K562 (cell line): ENCODE data around the gene GULP1. TPM values are rescaled to one million over a fixed set of nuclear protein-coding genes. Genes with fewer than 3 reads are reported as not detected.

Experiments used
- ATAC-seq: fragments of 200-7000 bp; cut with Tn5 transposase; 3 replicates; pipeline ENCODE4 v1.9.1; 2020; ENCODE audit warnings: moderate library complexity
- BruUV-seq: library from RNA; stranded (reverse); fragments of 400-500 nt; replicated peaks from 2 replicates; lab custom pipeline; 2021; lab: Mats Ljungman, UMichigan
- CTCF ChIA-PET: fragments of 300-600 bp; formaldehyde crosslinking; extraction: SDS; loops from one replicate; lab custom pipeline; 2021; ENCODE audit warnings: low intra/inter-chr PET ratio; lab: Yijun Ruan, JAX
- POLR2A ChIA-PET: fragments of 300-600, 350-650 bp; sonication (Branson Sonifier 250); formaldehyde crosslinking; extraction: SDS; loops from one replicate; lab custom pipeline; 2021; ENCODE audit warnings: antibody characterized with exemption, inconsistent platforms; lab: Yijun Ruan, JAX
- DNase-seq, 4 experiments: peaks; one replicate each; pipeline versions ENCODE4 v3.0.0 to v3.0.0-alpha.2; 2011 to 2018; ENCODE audit warnings: low spot score in 3 of 4, mixed read lengths in 3 of 4; ENCODE audit errors: extremely low read depth in 1 of 4
- FAIRE-seq: peaks from 2 replicates; lab custom pipeline; 2011; peaks lifted over from hg19 to GRCh38; lab: Jason Lieb, UNC
- H2AFZ ChIP-seq: 2 replicates; pipeline ENCODE4 v1.6.0; 2011; ENCODE audit warnings: low read depth, low read length, control low read depth, inconsistent platforms
- H3K27ac ChIP-seq: fragments of 200-600 bp; 3 replicates; pipeline ENCODE4 v1.8.0; 2011; ENCODE audit warnings: low read depth, mild to moderate bottlenecking, control low read depth, inconsistent platforms, low read length, moderate library complexity, mixed read lengths; ENCODE audit errors: extremely low read depth
- H3K27me3 ChIP-seq, 2 experiments: fragments of 300-600 bp in 1 of 2; 2 replicates in 1 of 2; 3 replicates in 1 of 2; pipeline versions ENCODE4 v1.6.0 to v1.8.0; 2011; ENCODE audit warnings: inconsistent platforms in 2 of 2, low read length in 2 of 2, mild to moderate bottlenecking in 1 of 2, mixed read lengths in 1 of 2, moderate library complexity in 1 of 2; ENCODE audit not compliant: control insufficient read depth in 2 of 2, insufficient read depth in 2 of 2
- H3K36me3 ChIP-seq: fragments of 300-600 bp; 3 replicates; pipeline ENCODE4 v1.8.0; 2011; ENCODE audit warnings: mild to moderate bottlenecking, low read length, inconsistent platforms; ENCODE audit not compliant: control insufficient read depth, insufficient read depth
- H3K4me1 ChIP-seq, 2 experiments: fragments of 200-600 bp in 1 of 2; replicated peaks in 1 of 2; 2 replicates in 1 of 2; 3 replicates in 1 of 2; pipeline versions ENCODE4 v1.5.1 to v1.8.0; 2011; ENCODE audit warnings: inconsistent platforms in 2 of 2, low read length in 2 of 2, mild to moderate bottlenecking in 1 of 2, mixed read lengths in 1 of 2, moderate library complexity in 1 of 2; ENCODE audit not compliant: control insufficient read depth in 2 of 2, insufficient read depth in 2 of 2
- H3K4me2 ChIP-seq: 2 replicates; pipeline ENCODE4 v1.6.1; 2011; ENCODE audit warnings: low read length, control low read depth, inconsistent platforms, mixed read lengths; ENCODE audit not compliant: insufficient read depth
- H3K4me3 ChIP-seq: fragments of 200-600 bp; sonication (generic), shearing (Covaris generic); 2 replicates; pipeline ENCODE4 v1.5.1; 2016; ENCODE audit warnings: control low read depth, inconsistent platforms
- H3K79me2 ChIP-seq: fragments of 200-600 bp; 3 replicates; pipeline ENCODE4 v1.8.0; 2011; ENCODE audit warnings: low read length, inconsistent platforms; ENCODE audit not compliant: control insufficient read depth, insufficient read depth
- H3K9ac ChIP-seq, 2 experiments: 2 replicates each; pipeline versions ENCODE4 v1.6.0 to v1.6.1; 2011; ENCODE audit warnings: low read depth in 2 of 2, low read length in 2 of 2, control low read depth in 1 of 2, inconsistent platforms in 1 of 2, mild to moderate bottlenecking in 1 of 2, mixed read lengths in 1 of 2; ENCODE audit not compliant: insufficient read depth in 1 of 2
- H3K9me1 ChIP-seq: one replicate; pipeline ENCODE4 v1.6.0; 2011; ENCODE audit warnings: inconsistent platforms, mild to moderate bottlenecking, low read length, moderate library complexity; ENCODE audit not compliant: control insufficient read depth, insufficient read depth
- H3K9me3 ChIP-seq: replicated peaks from 2 replicates; pipeline ENCODE4 v1.5.1; 2011; ENCODE audit warnings: low read depth, low read length, inconsistent platforms; ENCODE audit not compliant: control insufficient read depth, insufficient read depth
- H4K20me1 ChIP-seq: replicated peaks from 2 replicates; pipeline ENCODE4 v1.6.1; 2011; ENCODE audit warnings: low read length, inconsistent platforms, mixed read lengths; ENCODE audit not compliant: control insufficient read depth, insufficient read depth
- C11orf30 ChIP-seq: fragments of 450-650 bp; IDR thresholded peaks from 2 replicates; pipeline ENCODE4 v1.6.1; 2016; ENCODE audit warnings: low read depth, mild to moderate bottlenecking
- JUN ChIP-seq, 2 experiments: sonication (generic) in 1 of 2; formaldehyde crosslinking in 1 of 2; IDR thresholded peaks; 2 replicates each; pipeline versions ENCODE4 v1.6.1 to v1.8.0; 2012 to 2022; ENCODE audit warnings: borderline replicate concordance in 2 of 2, mild to moderate bottlenecking in 2 of 2, improper control_type of control experiment in 1 of 2, low read depth in 1 of 2, low read length in 1 of 2, missing genetic modification reagents in 1 of 2
- SIX5 ChIP-seq, 2 experiments: IDR thresholded peaks; 2 replicates each; pipeline ENCODE4 v1.6.1; 2011; ENCODE audit warnings: low read length in 2 of 2, borderline replicate concordance in 1 of 2, low read depth in 1 of 2, mild to moderate bottlenecking in 1 of 2, moderate library complexity in 1 of 2; ENCODE audit not compliant: insufficient read depth in 1 of 2
- SLC30A9 ChIP-seq: fragments of 250-450 bp; sonication (Bioruptor Pico); IDR thresholded peaks from 2 replicates; pipeline ENCODE4 v1.8.0; 2022; ENCODE audit warnings: mild to moderate bottlenecking, moderate library complexity
- SMARCE1 ChIP-seq: fragments of 450-650 bp; IDR thresholded peaks from 2 replicates; pipeline ENCODE4 v1.7.1; 2016; ENCODE audit warnings: mild to moderate bottlenecking
- ZNF584 ChIP-seq: fragments of 200-800 bp; sonication (Bioruptor generic); IDR thresholded peaks from 2 replicates; pipeline ENCODE4 v1.6.1; 2016; ENCODE audit warnings: low read depth, mild to moderate bottlenecking, missing genetic modification characterization, missing compliant biosample characterization
- WGBS: fragments of 100-300 bp; shearing (Covaris generic); methylation state at CpG from one replicate; pipeline ENCODE4 v1.1.6; 2016; ENCODE audit warnings: low coverage, mixed read lengths; ENCODE audit not compliant: insufficient coverage; ENCODE audit errors: missing lambda C conversion rate; 5-methylcytosine and 5-hydroxymethylcytosine counted together
- in situ Hi-C: fragments of 300-500 bp; cut with MboI; formaldehyde crosslinking; loops from 4 replicates; pipeline ENCODE4 v1.15.0; 2018; ENCODE audit warnings: inconsistent platforms, mixed read lengths
- intact Hi-C: fragments of 100-400 bp; cut with micrococcal nuclease; formaldehyde crosslinking; loops from 2 replicates; pipeline ENCODE4 v1.14.2; 2022
- polyA plus RNA-seq, 8 experiments: library from polyadenylated mRNA; depleted of rRNA in 4 of 8; stranded (reverse) in 5 of 8; unstranded in 3 of 8; fragments of >200 nt; fragmentation: Nextera tagmentation in 2 of 8; fragmentation: Illumina TruSeq in 1 of 8; extraction: Ambion mirVana in 2 of 8; extraction: Trizol in 1 of 8; gene quantifications; 2 replicates each; pipeline versions ENCODE4 v1.2.1 to v1.2.3, GENCODE V29; 2011 to 2014; ENCODE audit warnings: inconsistent platforms in 1 of 8, missing spikeins in 1 of 8
- total RNA-seq, 7 experiments: library from RNA; depleted of rRNA in 6 of 7; stranded (reverse); fragments of >200 nt in 6 of 7; fragmentation: Illumina TruSeq in 2 of 7; extraction: Trizol in 2 of 7; gene quantifications; 2 replicates each; pipeline versions ENCODE4 v1.2.1 to v1.2.3, GENCODE V29; 2011 to 2021; ENCODE audit warnings: low replicate concordance in 1 of 7
- TF ChIP-seq, protein P1 (sequence below): fragments of 450-650 bp; IDR thresholded peaks from 2 replicates; pipeline ENCODE4 v1.6.1; 2018; ENCODE audit not compliant: partially characterized antibody
- TF ChIP-seq, protein P2 (sequence below): fragments of 250-450 bp; sonication (Bioruptor Pico); IDR thresholded peaks from 2 replicates; pipeline ENCODE4 v1.8.0; 2022; ENCODE audit warnings: moderate library complexity, mild to moderate bottlenecking, inconsistent platforms
- TF ChIP-seq, protein P3 (sequence below): sonication (generic); formaldehyde crosslinking; IDR thresholded peaks from 2 replicates; pipeline ENCODE4 v1.8.0; 2022; ENCODE audit warnings: mild to moderate bottlenecking, low read depth, missing genetic modification reagents
- TF ChIP-seq, protein P4 (sequence below): sonication (generic); formaldehyde crosslinking; IDR thresholded peaks from 2 replicates; pipeline ENCODE4 v1.9.0; 2022; ENCODE audit warnings: mild to moderate bottlenecking, missing genetic modification reagents

Gene GULP1
- total and polyA plus RNA-seq, 9 of the 15 experiments (the other 6 are each of a cell fraction or from before 2014, with no cell fraction given), result 8.5 to 25.3 (median 19.5) TPM

DNA sequence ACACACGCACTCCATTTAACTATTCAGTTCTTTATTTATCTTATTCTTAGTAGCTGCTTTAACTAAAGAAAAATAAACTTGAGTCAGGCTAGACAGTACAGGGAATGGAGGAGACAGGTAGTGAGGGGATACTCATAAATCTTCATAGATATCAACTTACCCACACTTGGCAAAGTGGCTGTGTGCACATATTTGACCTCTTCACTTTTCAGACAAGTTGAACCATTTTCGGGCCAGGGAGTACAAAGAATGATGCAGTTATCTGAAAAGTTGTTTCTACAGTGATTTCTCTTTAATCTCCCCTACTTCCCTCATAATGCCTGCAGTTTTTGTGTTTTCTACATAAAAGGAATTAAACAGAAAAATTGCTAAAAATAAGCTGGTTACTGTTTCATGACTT is 307.5 kb downstream of the GULP1 start (continued):
- TF ChIP-seq, protein P1, sequence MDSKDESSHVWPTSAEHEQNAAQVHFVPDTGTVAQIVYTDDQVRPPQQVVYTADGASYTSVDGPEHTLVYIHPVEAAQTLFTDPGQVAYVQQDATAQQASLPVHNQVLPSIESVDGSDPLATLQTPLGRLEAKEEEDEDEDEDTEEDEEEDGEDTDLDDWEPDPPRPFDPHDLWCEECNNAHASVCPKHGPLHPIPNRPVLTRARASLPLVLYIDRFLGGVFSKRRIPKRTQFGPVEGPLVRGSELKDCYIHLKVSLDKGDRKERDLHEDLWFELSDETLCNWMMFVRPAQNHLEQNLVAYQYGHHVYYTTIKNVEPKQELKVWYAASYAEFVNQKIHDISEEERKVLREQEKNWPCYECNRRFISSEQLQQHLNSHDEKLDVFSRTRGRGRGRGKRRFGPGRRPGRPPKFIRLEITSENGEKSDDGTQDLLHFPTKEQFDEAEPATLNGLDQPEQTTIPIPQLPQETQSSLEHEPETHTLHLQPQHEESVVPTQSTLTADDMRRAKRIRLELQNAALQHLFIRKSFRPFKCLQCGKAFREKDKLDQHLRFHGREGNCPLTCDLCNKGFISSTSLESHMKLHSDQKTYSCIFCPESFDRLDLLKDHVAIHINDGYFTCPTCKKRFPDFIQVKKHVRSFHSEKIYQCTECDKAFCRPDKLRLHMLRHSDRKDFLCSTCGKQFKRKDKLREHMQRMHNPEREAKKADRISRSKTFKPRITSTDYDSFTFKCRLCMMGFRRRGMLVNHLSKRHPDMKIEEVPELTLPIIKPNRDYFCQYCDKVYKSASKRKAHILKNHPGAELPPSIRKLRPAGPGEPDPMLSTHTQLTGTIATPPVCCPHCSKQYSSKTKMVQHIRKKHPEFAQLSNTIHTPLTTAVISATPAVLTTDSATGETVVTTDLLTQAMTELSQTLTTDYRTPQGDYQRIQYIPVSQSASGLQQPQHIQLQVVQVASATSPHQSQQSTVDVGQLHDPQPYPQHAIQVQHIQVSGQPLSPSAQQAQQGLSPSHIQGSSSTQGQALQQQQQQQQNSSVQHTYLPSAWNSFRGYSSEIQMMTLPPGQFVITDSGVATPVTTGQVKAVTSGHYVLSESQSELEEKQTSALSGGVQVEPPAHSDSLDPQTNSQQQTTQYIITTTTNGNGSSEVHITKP, result no peak
- TF ChIP-seq, all 486 proteins: peak for 0

DNA sequence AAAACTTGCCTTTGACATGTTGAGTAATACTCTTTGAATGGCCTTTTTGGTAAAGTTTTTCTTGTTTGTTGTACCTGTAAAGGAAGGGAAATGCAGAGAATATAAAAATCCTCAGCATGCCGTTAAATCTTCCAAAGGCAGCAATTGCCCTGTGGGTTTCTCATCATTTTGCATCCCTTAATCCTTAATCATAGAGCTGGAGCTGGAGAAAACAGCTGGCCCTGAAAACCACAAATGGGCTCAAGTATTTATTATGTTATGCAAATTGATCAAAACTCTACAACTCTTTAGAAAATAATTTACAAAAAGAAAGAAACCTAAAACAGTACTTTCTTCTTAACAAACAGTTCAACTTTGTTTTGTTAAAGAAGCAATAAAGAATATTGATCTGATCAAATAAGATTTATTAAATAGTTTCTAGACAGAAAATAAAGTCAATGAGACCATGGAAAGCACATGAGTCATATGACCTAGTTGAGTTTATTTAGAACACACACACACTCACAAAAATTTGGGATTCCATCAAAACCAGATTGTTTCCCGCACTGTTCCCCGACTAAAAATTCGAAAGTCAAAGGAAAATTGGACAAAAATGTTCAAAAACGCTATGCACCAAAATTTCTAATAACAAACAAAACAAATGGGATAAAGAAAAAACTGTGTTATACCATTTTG is 309.0 kb downstream of the GULP1 start:
- intact Hi-C loops, result no loop called here
- H4K20me1 ChIP-seq, result no peaks in the 10 kb centered on the region
- in situ Hi-C loops, result no loop called here
- H2AFZ ChIP-seq, result no peak overlapping the region
- ChIA-PET CTCF (no interaction called here), POLR2A (no interaction called here)
- FAIRE-seq (no peak), DNase-seq (no peak), ATAC-seq (no peak)
- H3K9me1 ChIP-seq, result no peaks in the 10 kb centered on the region
- H3K4me3 ChIP-seq, result no peak overlapping the region
- H3K9me3 ChIP-seq, result no peaks in the 10 kb centered on the region
- H3K36me3 ChIP-seq, result no peaks in the 10 kb centered on the region
- WGBS, result 25% methylated on average over 4 of the region's 5 CpGs
- no peaks in the 10 kb centered on the region for H3K27me3 ChIP-seq
- BruUV-seq, result no TSS peak
- H3K27ac ChIP-seq, result no peak overlapping the region
- no peak overlapping the region for H3K9ac ChIP-seq
- no peak overlapping the region for H3K4me2 ChIP-seq
- no peaks in the 10 kb centered on the region for H3K79me2 ChIP-seq
- H3K4me1 ChIP-seq, result no peaks in the 10 kb centered on the region
- no peak for TF ChIP-seq SIX5 (IDR thresholded peaks at IDR 0.05; ENCODE audit: borderline replicate concordance in 1 of 2, insufficient read depth in 1 of 2, low read depth in 1 of 2, low read length in 2 of 2)
- TF ChIP-seq C11orf30, result no peak
- no peak for TF ChIP-seq ZNF584 (CRISPR knock-in tag)
- TF ChIP-seq, protein P2, sequence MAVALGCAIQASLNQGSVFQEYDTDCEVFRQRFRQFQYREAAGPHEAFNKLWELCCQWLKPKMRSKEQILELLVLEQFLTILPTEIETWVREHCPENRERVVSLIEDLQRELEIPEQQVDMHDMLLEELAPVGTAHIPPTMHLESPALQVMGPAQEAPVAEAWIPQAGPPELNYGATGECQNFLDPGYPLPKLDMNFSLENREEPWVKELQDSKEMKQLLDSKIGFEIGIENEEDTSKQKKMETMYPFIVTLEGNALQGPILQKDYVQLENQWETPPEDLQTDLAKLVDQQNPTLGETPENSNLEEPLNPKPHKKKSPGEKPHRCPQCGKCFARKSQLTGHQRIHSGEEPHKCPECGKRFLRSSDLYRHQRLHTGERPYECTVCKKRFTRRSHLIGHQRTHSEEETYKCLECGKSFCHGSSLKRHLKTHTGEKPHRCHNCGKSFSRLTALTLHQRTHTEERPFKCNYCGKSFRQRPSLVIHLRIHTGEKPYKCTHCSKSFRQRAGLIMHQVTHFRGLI (CRISPR knock-in tag), result no peak
- TF ChIP-seq, protein P3, sequence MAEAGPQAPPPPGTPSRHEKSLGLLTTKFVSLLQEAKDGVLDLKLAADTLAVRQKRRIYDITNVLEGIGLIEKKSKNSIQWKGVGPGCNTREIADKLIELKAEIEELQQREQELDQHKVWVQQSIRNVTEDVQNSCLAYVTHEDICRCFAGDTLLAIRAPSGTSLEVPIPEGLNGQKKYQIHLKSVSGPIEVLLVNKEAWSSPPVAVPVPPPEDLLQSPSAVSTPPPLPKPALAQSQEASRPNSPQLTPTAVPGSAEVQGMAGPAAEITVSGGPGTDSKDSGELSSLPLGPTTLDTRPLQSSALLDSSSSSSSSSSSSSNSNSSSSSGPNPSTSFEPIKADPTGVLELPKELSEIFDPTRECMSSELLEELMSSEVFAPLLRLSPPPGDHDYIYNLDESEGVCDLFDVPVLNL (CRISPR knock-in tag), result no peak
- TF ChIP-seq, protein P4, sequence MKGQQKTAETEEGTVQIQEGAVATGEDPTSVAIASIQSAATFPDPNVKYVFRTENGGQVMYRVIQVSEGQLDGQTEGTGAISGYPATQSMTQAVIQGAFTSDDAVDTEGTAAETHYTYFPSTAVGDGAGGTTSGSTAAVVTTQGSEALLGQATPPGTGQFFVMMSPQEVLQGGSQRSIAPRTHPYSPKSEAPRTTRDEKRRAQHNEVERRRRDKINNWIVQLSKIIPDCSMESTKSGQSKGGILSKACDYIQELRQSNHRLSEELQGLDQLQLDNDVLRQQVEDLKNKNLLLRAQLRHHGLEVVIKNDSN, result no peak
- TF ChIP-seq SLC30A9 (CRISPR knock-in tag), result no peak
- TF ChIP-seq SMARCE1, result no peak
- no peak for TF ChIP-seq JUN (IDR thresholded peaks at IDR 0.05; ENCODE audit: borderline replicate concordance, low read depth, low read length)
- TF ChIP-seq JUN (CRISPR knock-in tag; IDR thresholded peaks at IDR 0.05; ENCODE audit: borderline replicate concordance), result no peak
